ENCODE results near the gene DNAJB4. TPM values are rescaled to one million over a fixed set of nuclear protein-coding genes. Genes with fewer than 3 reads are reported as not detected.

The DNAJB4 gene
- total RNA-seq, 4 donors from 2014 or later, result 74.1 to 123 (median 86.0) TPM

DNA sequence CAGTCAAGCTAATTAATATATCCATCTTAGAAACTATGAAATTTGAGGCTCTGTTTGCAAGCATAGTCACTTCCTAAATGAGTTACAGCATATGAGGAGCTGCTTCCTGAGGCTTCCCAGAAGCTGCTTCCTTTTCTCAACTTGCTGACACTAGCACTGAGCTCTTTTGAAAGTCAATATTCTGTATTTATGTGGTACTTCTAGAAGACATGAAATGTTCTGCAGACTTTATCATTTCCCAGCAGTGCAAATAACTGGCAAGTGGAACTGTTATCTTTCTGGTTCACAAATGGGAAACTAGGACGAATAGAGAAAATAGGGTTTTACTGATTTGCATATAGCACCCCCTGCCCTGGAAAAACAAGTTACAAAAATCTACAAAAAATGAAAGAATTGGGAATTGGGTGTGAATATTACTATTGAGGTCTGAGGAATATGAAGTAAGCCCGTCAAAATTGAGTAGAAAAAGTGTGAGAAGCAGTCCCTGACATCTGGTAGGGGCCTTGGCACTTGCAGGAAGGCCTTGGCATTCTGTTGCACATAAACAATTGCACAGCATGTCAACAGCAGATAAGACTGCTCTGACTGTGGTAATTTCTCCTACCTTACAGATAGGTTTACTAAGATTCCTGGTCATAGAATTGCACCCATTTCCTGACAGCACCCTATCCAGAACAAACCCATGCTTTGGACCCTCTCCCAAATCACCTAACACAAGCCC is 48.1 kb downstream of the DNAJB4 start:
- no peak for TF ChIP-seq POLR2A (IDR thresholded peaks at IDR 0.05)
- TF ChIP-seq POLR2AphosphoS5 (IDR thresholded peaks at IDR 0.05), result no peak
- TF ChIP-seq, protein P1, sequence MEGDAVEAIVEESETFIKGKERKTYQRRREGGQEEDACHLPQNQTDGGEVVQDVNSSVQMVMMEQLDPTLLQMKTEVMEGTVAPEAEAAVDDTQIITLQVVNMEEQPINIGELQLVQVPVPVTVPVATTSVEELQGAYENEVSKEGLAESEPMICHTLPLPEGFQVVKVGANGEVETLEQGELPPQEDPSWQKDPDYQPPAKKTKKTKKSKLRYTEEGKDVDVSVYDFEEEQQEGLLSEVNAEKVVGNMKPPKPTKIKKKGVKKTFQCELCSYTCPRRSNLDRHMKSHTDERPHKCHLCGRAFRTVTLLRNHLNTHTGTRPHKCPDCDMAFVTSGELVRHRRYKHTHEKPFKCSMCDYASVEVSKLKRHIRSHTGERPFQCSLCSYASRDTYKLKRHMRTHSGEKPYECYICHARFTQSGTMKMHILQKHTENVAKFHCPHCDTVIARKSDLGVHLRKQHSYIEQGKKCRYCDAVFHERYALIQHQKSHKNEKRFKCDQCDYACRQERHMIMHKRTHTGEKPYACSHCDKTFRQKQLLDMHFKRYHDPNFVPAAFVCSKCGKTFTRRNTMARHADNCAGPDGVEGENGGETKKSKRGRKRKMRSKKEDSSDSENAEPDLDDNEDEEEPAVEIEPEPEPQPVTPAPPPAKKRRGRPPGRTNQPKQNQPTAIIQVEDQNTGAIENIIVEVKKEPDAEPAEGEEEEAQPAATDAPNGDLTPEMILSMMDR (IDR thresholded peaks at IDR 0.05), result no peak
- no peak for TF ChIP-seq EP300 (IDR thresholded peaks at IDR 0.05)
- H3K36me3 ChIP-seq, result no peaks in the 10 kb centered on the region
- 63 to 66% methylated on average over 2 of the region's 2 CpGs for WGBS, 2 donors (ENCODE audit: low coverage in 1 of 2)
- H3K9me3 ChIP-seq, result no peaks in the 10 kb centered on the region
- no peak overlapping the region for H3K4me3 ChIP-seq
- ATAC-seq, result no peak
- no peaks in the 10 kb centered on the region for H3K27me3 ChIP-seq
- H3K4me1 ChIP-seq, result peaks cover 0 to 13% (median 0%) of the 10 kb centered on the region in 3 donors
- H3K27ac ChIP-seq, result no peak overlapping the region

DNA sequence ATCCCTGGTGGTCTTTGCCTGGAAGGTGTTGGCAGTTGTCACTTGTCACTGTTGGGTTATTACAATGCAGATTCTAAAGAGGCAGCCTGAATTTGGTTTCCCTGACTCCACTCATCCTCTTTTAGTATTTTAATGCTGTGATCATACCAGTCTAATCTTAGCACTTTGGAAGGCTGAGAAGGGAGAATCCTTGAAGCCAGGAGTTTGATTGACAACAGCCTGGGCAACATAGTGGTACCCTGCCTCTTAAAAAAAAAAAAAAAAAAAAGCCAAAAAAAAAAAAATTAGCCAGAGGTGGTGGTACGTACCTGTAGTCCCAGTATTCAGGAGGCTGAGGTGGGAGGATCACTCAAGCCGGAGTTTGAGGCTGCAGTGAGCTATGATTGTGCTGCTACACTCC is 48.8 kb downstream of the DNAJB4 start:
- Histone ChIP-seq H3K27me3 (no peaks in the 10 kb centered on the region), H3K27ac (no peak overlapping the region), H3K9me3 (no peaks in the 10 kb centered on the region), H3K4me1 (peaks cover 0 to 13% (median 0%) of the 10 kb centered on the region in 3 donors), H3K4me3 (no peak overlapping the region), H3K36me3 (no peaks in the 10 kb centered on the region)
- WGBS, 2 donors (ENCODE audit: low coverage in 1 of 2), result 87% methylated on average over 2 of the region's 2 CpGs; no CpG with 5 or more reads in 1 of the 2 donors
- TF ChIP-seq, protein P1 (IDR thresholded peaks at IDR 0.05), result no peak
- no peak for TF ChIP-seq EP300 (IDR thresholded peaks at IDR 0.05)
- no peak for TF ChIP-seq POLR2A (IDR thresholded peaks at IDR 0.05)
- TF ChIP-seq POLR2AphosphoS5 (IDR thresholded peaks at IDR 0.05), result no peak
- ATAC-seq, result no peak

DNA sequence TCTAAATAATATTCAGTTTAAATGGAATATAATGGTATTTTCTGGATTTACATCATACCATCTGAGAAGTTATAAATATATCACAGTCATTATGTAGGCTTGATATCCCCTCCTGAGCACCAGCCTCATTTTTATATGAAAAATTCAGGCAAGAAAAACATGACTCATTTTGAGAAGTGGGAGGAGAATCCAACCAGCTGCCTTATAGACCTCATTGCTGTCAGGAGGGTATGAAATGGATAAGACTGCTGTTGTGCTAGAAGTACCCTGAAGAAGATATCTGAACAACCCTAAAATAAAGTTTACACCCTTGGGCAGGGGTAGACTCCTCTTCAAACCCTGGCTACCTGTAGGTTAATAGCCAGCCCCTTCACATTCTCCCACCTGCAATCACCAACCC is 49.8 kb downstream of the DNAJB4 start:
- Histone ChIP-seq H3K4me1 (peaks cover 0 to 5% (median 0%) of the 10 kb centered on the region in 3 donors), H3K4me3 (no peak overlapping the region), H3K9me3 (no peaks in the 10 kb centered on the region), H3K27me3 (no peaks in the 10 kb centered on the region), H3K36me3 (no peaks in the 10 kb centered on the region), H3K27ac (no peak overlapping the region)
- no peak for ATAC-seq
- TF ChIP-seq POLR2AphosphoS5 (IDR thresholded peaks at IDR 0.05) (no peak), EP300 (IDR thresholded peaks at IDR 0.05) (no peak), POLR2A (IDR thresholded peaks at IDR 0.05) (no peak)
- TF ChIP-seq, protein P1 (IDR thresholded peaks at IDR 0.05), result no peak

- Histone ChIP-seq H3K27me3 (no peaks in the 10 kb centered on the region), H3K27ac (no peak overlapping the region), H3K4me3 (no peak overlapping the region), H3K9me3 (no peaks in the 10 kb centered on the region), H3K36me3 (no peaks in the 10 kb centered on the region), H3K4me1 (peaks cover 0 to 5% (median 0%) of the 10 kb centered on the region in 3 donors)
- TF ChIP-seq POLR2A (IDR thresholded peaks at IDR 0.05), result no peak
- TF ChIP-seq POLR2AphosphoS5 (IDR thresholded peaks at IDR 0.05), result no peak
- no peak for TF ChIP-seq EP300 (IDR thresholded peaks at IDR 0.05)
- TF ChIP-seq, protein P1 (IDR thresholded peaks at IDR 0.05), result no peak
- 40 to 50% methylated on average over 2 of the region's 2 CpGs for WGBS, 2 donors (ENCODE audit: low coverage in 1 of 2)
- ATAC-seq, result no peak
Observed at GRCh38 chr1:78054972-78055371, 50.2 kb downstream of the DNAJB4 start.

GRCh38 chr1:78055565-78056132 is 50.9 kb downstream of the DNAJB4 start:
- Histone ChIP-seq H3K4me1 (peaks cover 0 to 5% (median 0%) of the 10 kb centered on the region in 3 donors), H3K4me3 (no peak overlapping the region), H3K36me3 (no peaks in the 10 kb centered on the region), H3K27ac (peak overlapping the region in 1 of 4 donors; percentile 1), H3K9me3 (no peaks in the 10 kb centered on the region), H3K27me3 (no peaks in the 10 kb centered on the region)
- TF ChIP-seq POLR2A (IDR thresholded peaks at IDR 0.05) (no peak), EP300 (IDR thresholded peaks at IDR 0.05) (no peak), POLR2AphosphoS5 (IDR thresholded peaks at IDR 0.05) (no peak)
- TF ChIP-seq, protein P1 (IDR thresholded peaks at IDR 0.05), result no peak
- 40 to 52% methylated on average over 1 to 3 of the region's 3 CpGs for whole genome bisulfite sequencing, 2 donors (ENCODE audit: low coverage in 1 of 2)
- ATAC-seq, result no peak
